ENCODE data around the gene ZYX.

Gene ZYX

GRCh38 chr7:143384148-143384547 lies 3.0 kb downstream of the ZYX start:
- Histone ChIP-seq H3K4me3 (replicated peaks; ENCODE audit: insufficient read depth, low read length) (peak overlapping the region; percentile 75), H3K27ac (replicated peaks) (peak overlapping the region; percentile 49), H3K27me3 (ENCODE audit: insufficient read depth, poor library complexity, severe bottlenecking) (no peaks in the 10 kb centered on the region)
- no peak for TF ChIP-seq SPI1 (IDR thresholded peaks at IDR 0.05; ENCODE audit: borderline replicate concordance, low read depth)
- TF ChIP-seq, protein P1, sequence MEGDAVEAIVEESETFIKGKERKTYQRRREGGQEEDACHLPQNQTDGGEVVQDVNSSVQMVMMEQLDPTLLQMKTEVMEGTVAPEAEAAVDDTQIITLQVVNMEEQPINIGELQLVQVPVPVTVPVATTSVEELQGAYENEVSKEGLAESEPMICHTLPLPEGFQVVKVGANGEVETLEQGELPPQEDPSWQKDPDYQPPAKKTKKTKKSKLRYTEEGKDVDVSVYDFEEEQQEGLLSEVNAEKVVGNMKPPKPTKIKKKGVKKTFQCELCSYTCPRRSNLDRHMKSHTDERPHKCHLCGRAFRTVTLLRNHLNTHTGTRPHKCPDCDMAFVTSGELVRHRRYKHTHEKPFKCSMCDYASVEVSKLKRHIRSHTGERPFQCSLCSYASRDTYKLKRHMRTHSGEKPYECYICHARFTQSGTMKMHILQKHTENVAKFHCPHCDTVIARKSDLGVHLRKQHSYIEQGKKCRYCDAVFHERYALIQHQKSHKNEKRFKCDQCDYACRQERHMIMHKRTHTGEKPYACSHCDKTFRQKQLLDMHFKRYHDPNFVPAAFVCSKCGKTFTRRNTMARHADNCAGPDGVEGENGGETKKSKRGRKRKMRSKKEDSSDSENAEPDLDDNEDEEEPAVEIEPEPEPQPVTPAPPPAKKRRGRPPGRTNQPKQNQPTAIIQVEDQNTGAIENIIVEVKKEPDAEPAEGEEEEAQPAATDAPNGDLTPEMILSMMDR (IDR thresholded peaks at IDR 0.05; ENCODE audit: insufficient read depth, low read length): no peak
- TF ChIP-seq REST (IDR thresholded peaks at IDR 0.05; ENCODE audit: insufficient replicate concordance, low read depth): no peak
- TF ChIP-seq POLR2AphosphoS5 (IDR thresholded peaks at IDR 0.05; ENCODE audit: low read depth): no peak
- no peak for TF ChIP-seq GABPA (IDR thresholded peaks at IDR 0.05; ENCODE audit: low read depth)
- DNase-seq (ENCODE audit: low read depth in 1 of 2, low spot score in 1 of 2): peak in 1 of 2 experiments; percentile 28

DNA sequence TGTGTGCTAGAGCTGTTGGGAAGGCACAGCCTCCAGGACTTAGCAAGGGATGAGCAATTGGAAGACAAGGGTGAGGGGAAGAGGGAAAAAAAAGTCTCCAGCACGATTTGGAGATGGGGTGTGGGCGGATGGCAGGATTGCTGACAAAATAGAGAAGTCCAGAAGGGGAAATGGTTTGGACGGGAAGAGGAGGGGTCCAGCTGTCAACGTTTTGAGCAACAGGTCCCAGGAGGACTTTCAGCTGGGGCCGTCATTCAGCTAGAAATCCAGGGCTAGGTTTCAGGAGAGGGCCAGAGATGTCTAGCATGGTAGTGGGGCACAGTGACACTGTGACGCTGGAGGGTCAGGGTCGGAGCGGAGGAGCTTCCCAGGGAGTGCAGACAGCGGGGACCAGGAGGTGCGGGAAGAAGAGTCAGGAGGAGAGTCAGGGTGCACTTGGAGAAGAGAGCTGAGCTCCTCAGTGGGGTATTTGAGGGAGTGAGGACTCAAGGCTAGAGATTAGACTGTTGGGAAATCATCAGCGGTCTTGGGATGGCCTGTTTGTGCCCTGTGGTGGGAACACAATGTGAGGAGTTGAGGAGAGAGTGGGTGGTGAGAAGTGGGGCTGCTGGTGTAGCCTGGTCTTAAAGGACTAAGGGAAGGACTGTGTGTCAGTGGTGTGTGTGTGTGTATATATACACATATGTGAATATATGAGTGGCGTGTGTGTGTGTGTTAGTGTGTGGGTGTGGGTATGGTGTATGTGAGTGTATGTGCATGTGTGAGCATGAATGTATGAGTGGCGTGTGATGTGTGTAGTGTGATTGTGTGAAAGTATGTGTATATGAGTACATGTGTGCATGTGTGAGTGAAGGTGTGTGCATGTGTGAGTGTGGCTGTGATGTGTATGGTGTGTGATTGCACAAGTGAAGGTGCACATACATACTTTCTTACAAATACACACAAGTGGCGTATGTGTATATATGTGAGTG lies 3.8 kb downstream of the ZYX start:
- H3K4me3 ChIP-seq (replicated peaks; ENCODE audit: insufficient read depth, low read length): peak overlapping the region; percentile 75
- DNase-seq (ENCODE audit: low read depth in 1 of 2, low spot score in 1 of 2): peak in 1 of 2 experiments; percentile 88
- H3K27ac ChIP-seq (replicated peaks): peak overlapping the region; percentile 49
- TF ChIP-seq POLR2AphosphoS5 (IDR thresholded peaks at IDR 0.05; ENCODE audit: low read depth) (peak; percentile 86), GABPA (IDR thresholded peaks at IDR 0.05; ENCODE audit: low read depth) (no peak), SPI1 (IDR thresholded peaks at IDR 0.05; ENCODE audit: borderline replicate concordance, low read depth) (peak; percentile 99), REST (IDR thresholded peaks at IDR 0.05; ENCODE audit: insufficient replicate concordance, low read depth) (peak; percentile 18)
- TF ChIP-seq, protein P1 (IDR thresholded peaks at IDR 0.05; ENCODE audit: insufficient read depth, low read length): no peak
- no peaks in the 10 kb centered on the region for H3K27me3 ChIP-seq (ENCODE audit: insufficient read depth, poor library complexity, severe bottlenecking)

DNA sequence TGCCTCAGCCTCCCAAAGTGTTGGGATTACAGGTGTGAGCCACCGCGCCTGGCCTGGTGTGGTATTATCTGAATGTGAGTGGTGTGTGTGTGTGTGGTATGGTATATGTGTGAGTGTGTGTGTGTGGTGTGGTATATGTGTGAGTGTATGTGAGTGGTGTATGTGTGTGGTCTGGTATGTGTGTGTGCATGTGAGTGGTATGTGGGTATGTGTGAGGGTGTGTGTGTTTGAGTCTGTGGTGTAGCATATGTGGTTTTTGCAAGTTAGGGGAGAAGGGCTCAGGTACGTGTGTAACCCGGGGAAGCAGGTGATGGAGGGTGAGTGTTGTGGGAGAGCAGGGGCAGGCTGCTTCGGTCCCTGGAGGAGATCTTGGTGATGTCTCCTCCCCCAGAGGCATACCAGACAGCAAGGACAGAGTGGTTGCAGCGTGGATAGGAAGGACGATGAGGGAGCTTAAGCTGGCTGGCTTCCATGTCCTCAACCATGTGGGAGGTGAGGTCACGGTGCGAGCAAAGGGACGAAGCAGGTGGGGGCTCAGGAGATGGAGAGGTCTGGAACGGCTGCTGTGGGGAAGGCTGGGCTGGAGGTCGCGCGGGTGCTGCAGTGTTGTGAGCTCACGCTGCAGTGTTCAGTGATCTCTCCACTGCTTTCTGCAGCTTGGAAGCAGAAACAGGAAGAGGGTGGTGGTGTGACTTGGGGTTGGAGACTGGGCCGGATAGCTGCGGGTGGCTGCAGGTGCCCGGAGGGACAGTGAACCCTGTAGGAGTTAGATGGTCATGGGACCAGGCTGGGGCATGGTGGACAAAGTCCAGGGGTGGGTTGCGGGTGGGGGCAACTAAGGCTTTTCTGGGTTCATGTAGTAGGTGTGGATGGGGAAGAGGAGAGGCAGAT lies 5.0 kb downstream of the ZYX start:
- peak in 1 of 2 experiments; percentile 81 for DNase-seq (ENCODE audit: low read depth in 1 of 2, low spot score in 1 of 2)
- Histone ChIP-seq H3K4me3 (replicated peaks; ENCODE audit: insufficient read depth, low read length) (peak overlapping the region; percentile 7), H3K27ac (replicated peaks) (peak overlapping the region; percentile 49), H3K27me3 (ENCODE audit: insufficient read depth, poor library complexity, severe bottlenecking) (no peaks in the 10 kb centered on the region)
- TF ChIP-seq REST (IDR thresholded peaks at IDR 0.05; ENCODE audit: insufficient replicate concordance, low read depth): no peak
- no peak for TF ChIP-seq GABPA (IDR thresholded peaks at IDR 0.05; ENCODE audit: low read depth)
- TF ChIP-seq, protein P1 (IDR thresholded peaks at IDR 0.05; ENCODE audit: insufficient read depth, low read length): no peak
- peak; percentile 89 for TF ChIP-seq SPI1 (IDR thresholded peaks at IDR 0.05; ENCODE audit: borderline replicate concordance, low read depth)
- TF ChIP-seq POLR2AphosphoS5 (IDR thresholded peaks at IDR 0.05; ENCODE audit: low read depth): peak; percentile 51
